ENCODE measurements around the gene OTULIN.

GRCh38 chr5:14705556-14705955 lies 41.0 kb downstream of the OTULIN start:
- TF ChIP-seq SRF (IDR thresholded peaks at IDR 0.05; ENCODE audit: low read depth, low read length) (no peak), CTCF (IDR thresholded peaks at IDR 0.05; ENCODE audit: control extremely low read depth in 1 of 3, insufficient read depth in 1 of 3, low read depth in 1 of 3, low read length in 3 of 3) (no peak), TAF1 (IDR thresholded peaks at IDR 0.05; ENCODE audit: low read depth, low read length) (no peak), RFX5 (IDR thresholded peaks at IDR 0.05; ENCODE audit: borderline replicate concordance, low read depth, low read length) (no peak), TCF12 (IDR thresholded peaks at IDR 0.05; ENCODE audit: low read depth, low read length) (no peak), YY1 (IDR thresholded peaks at IDR 0.05; ENCODE audit: low read depth, low read length) (no peak), POLR2AphosphoS5 (IDR thresholded peaks at IDR 0.05; ENCODE audit: low read depth, low read length) (no peak), POLR2A (IDR thresholded peaks at IDR 0.05; ENCODE audit: control extremely low read depth in 1 of 2, low read depth in 2 of 2, low read length in 2 of 2) (no peak), RAD21 (IDR thresholded peaks at IDR 0.05 in 1 of 2, conservative IDR thresholded peaks at IDR 0.05 in 1 of 2; ENCODE audit: low read depth in 2 of 2, low read length in 2 of 2) (no peak), SIN3A (conservative IDR thresholded peaks at IDR 0.05 in 1 of 2, IDR thresholded peaks at IDR 0.05 in 1 of 2; ENCODE audit: low read depth in 1 of 2, low read length in 2 of 2) (no peak), CHD7 (IDR thresholded peaks at IDR 0.05; ENCODE audit: insufficient replicate concordance, low read length) (no peak), ATF2 (IDR thresholded peaks at IDR 0.05; ENCODE audit: low read length) (no peak), KDM4A (IDR thresholded peaks at IDR 0.05; ENCODE audit: low read depth, low read length, severe bottlenecking) (no peak)
